ENCODE data around the gene BANK1. TPM values are rescaled to one million over a fixed set of nuclear protein-coding genes. Genes with fewer than 3 reads are reported as not detected.

The BANK1 gene
- total RNA-seq, 1 experiment from 2014 or later = 1.1 TPM

- H4K91ac ChIP-seq (ENCODE audit: insufficient read length, low read depth, low read length) = no peak overlapping the region
- no peak overlapping the region for H2BK5ac ChIP-seq (ENCODE audit: insufficient read length, low read length)
- no peaks in the 10 kb centered on the region for H3K79me2 ChIP-seq (ENCODE audit: insufficient read depth, low read length)
- no peak overlapping the region for H3K56ac ChIP-seq (ENCODE audit: insufficient read length, low read depth, low read length)
- H4K8ac ChIP-seq (replicated peaks; ENCODE audit: insufficient read length, low read depth, low read length) = no peak overlapping the region
- no peaks in the 10 kb centered on the region for H3K27me3 Mint-ChIP-seq (ENCODE audit: low read depth)
- peaks cover 8% of the 10 kb centered on the region for H3K4me1 ChIP-seq (ENCODE audit: insufficient read depth, low read length)
- no peak overlapping the region for H2BK15ac ChIP-seq (ENCODE audit: low read depth, low read length)
- no peak overlapping the region for H3K4me3 Mint-ChIP-seq
- no peak overlapping the region for H3K27ac ChIP-seq (ENCODE audit: insufficient read length, low read depth, low read length)
- no peaks in the 10 kb centered on the region for H3K36me3 Mint-ChIP-seq (ENCODE audit: insufficient read depth in 1 of 3, low read depth in 3 of 3)
- H2AFZ ChIP-seq (ENCODE audit: low read length) = no peak overlapping the region
- H3K9me3 ChIP-seq (ENCODE audit: control insufficient read depth, low read depth, low read length) = no peaks in the 10 kb centered on the region
- H2BK12ac ChIP-seq (ENCODE audit: insufficient read length, low read depth, low read length) = no peak overlapping the region
- no peak for TF ChIP-seq CTCF (conservative IDR thresholded peaks at IDR 0.05)
- H2BK120ac ChIP-seq (ENCODE audit: low read depth, low read length, poor library complexity, severe bottlenecking) = no peak overlapping the region
- H3K4me2 ChIP-seq (ENCODE audit: insufficient read depth, insufficient read length, low read length) = no peak overlapping the region
- H2AK5ac ChIP-seq (ENCODE audit: insufficient read length, low read length) = no peak overlapping the region
- no CpG with 5 or more reads among the region's 4 CpGs for WGBS (ENCODE audit: extremely low coverage, insufficient read length, low lambda C conversion rate)
- H3K9me3 Mint-ChIP-seq = no peaks in the 10 kb centered on the region
- no peak overlapping the region for H3K18ac ChIP-seq (ENCODE audit: insufficient read length, low read depth, low read length)
- H3K9ac ChIP-seq (ENCODE audit: extremely low read depth, insufficient read length, low read length) = no peak overlapping the region
- H3K27ac Mint-ChIP-seq = peak overlapping the region in 2 of 3 experiments; percentile 28 to 53; a peak in 2 of 7 replicates
- H3K14ac ChIP-seq (ENCODE audit: insufficient read depth, low read length) = no peak overlapping the region
- no peak overlapping the region for H3K4ac ChIP-seq (ENCODE audit: low read depth, low read length)
- H4K5ac ChIP-seq (ENCODE audit: insufficient read length, low read depth, low read length) = no peak overlapping the region
- H2BK20ac ChIP-seq (ENCODE audit: low read depth, low read length, poor library complexity, severe bottlenecking) = no peak overlapping the region
- no peaks in the 10 kb centered on the region for H3K23me2 ChIP-seq (ENCODE audit: insufficient read length, low read depth, low read length, poor library complexity, severe bottlenecking)
- no peaks in the 10 kb centered on the region for H4K20me1 ChIP-seq (ENCODE audit: control insufficient read depth, insufficient read depth, insufficient read length)
- no peak overlapping the region for H3T11ph ChIP-seq (ENCODE audit: low read length)
- H3K27me3 ChIP-seq (ENCODE audit: insufficient read depth, low read length) = no peaks in the 10 kb centered on the region
- no peaks in the 10 kb centered on the region for H3K79me1 ChIP-seq (ENCODE audit: insufficient read depth, low read depth, low read length, poor library complexity, severe bottlenecking)
- DNase-seq = no peak
- H3K23ac ChIP-seq (ENCODE audit: insufficient read length, low read depth, low read length) = no peak overlapping the region
- peaks cover 29 to 40% of the 10 kb centered on the region in 2 experiments for H3K4me1 Mint-ChIP-seq
Measured at GRCh38 chr4:101954975-101955678, 164.6 kb downstream of the BANK1 start.

All from H9 (cell line).